Endodermal cell (in vitro differentiated cells): ENCODE measurements around the gene CAMKMT. TPM values are rescaled to one million over a fixed set of nuclear protein-coding genes. Genes with fewer than 3 reads are reported as not detected.

Experiments
- DNase-seq: peaks from one replicate; pipeline ENCODE4 v3.0.0-alpha.2; 2017
- H3K27ac ChIP-seq: 2 replicates; pipeline ENCODE4 v1.5.1; 2013; ENCODE audit warnings: mild to moderate bottlenecking, low read depth, low read length, moderate library complexity
- H3K27me3 ChIP-seq: 2 replicates; pipeline ENCODE4 v1.6.1; 2013; ENCODE audit warnings: mild to moderate bottlenecking, low read length, moderate library complexity; ENCODE audit not compliant: insufficient read depth, control insufficient read depth, poor library complexity, severe bottlenecking
- H3K36me3 ChIP-seq: 2 replicates; pipeline ENCODE4 v1.7.0; 2013; ENCODE audit warnings: mild to moderate bottlenecking, low read length, moderate library complexity; ENCODE audit not compliant: control insufficient read depth, insufficient read depth
- H3K4me1 ChIP-seq: one replicate; pipeline ENCODE4 v1.7.0; 2013; ENCODE audit warnings: low read length; ENCODE audit not compliant: control insufficient read depth, insufficient read depth
- H3K4me3 ChIP-seq: 2 replicates; pipeline ENCODE4 v1.5.1; 2013; ENCODE audit warnings: mild to moderate bottlenecking, low read length, moderate library complexity
- H3K9ac ChIP-seq: 2 replicates; pipeline ENCODE4 v1.6.1; 2013; ENCODE audit warnings: mild to moderate bottlenecking, low read length, moderate library complexity; ENCODE audit not compliant: poor library complexity, severe bottlenecking; ENCODE audit errors: extremely low read depth
- H3K9me3 ChIP-seq: 2 replicates; pipeline ENCODE4 v1.6.1; 2013; ENCODE audit warnings: mild to moderate bottlenecking, low read length, moderate library complexity; ENCODE audit not compliant: control insufficient read depth
- H3K27ac Mint-ChIP-seq: 2 replicates; pipeline ENCODE4 v1.8.0; 2020; ENCODE audit warnings: mixed read lengths
- H3K27me3 Mint-ChIP-seq: 2 replicates; pipeline ENCODE4 v1.8.0; 2021; ENCODE audit warnings: mild to moderate bottlenecking, mixed read lengths; ENCODE audit not compliant: insufficient read depth
- H3K36me3 Mint-ChIP-seq: 2 replicates; pipeline ENCODE4 v1.8.0; 2020; ENCODE audit warnings: low read depth, mixed read lengths
- H3K4me1 Mint-ChIP-seq: 2 replicates; pipeline ENCODE4 v1.8.0; 2020; ENCODE audit warnings: mixed read lengths
- H3K4me3 Mint-ChIP-seq: 2 replicates; pipeline ENCODE4 v1.8.0; 2020; ENCODE audit warnings: mild to moderate bottlenecking, moderate library complexity, mixed read lengths
- H3K9me3 Mint-ChIP-seq: 2 replicates; pipeline ENCODE4 v1.8.0; 2020; ENCODE audit warnings: mild to moderate bottlenecking, mixed read lengths
- WGBS, 2 experiments: methylation state at CpG; one replicate each; pipeline versions ENCODE4 v1.1.5 to v1.1.7; 2013; ENCODE audit warnings: missing lambda C conversion rate in 2 of 2, mixed read lengths in 1 of 2; ENCODE audit not compliant: insufficient coverage in 1 of 2, insufficient read length in 1 of 2; 5-methylcytosine and 5-hydroxymethylcytosine counted together
- total RNA-seq, 2 donors: library from RNA; stranded (reverse); fragmentation: NEBNext Ultra II Directional in 1 of 2; extraction: Animal tissue kit (Norgen Biotek cat#: 25700) in 1 of 2; gene quantifications; 2 replicates in 1 of 2; 3 replicates in 1 of 2; pipeline ENCODE4 v1.2.1, GENCODE V29; 2021
- TF ChIP-seq, protein P1 (sequence below): fragments of 200-600 bp; sonication (generic); conservative IDR thresholded peaks from 2 replicates; pipeline ENCODE4 v1.5.0; 2021; ENCODE audit warnings: antibody characterized with exemption, mild to moderate bottlenecking

Gene CAMKMT
- total RNA-seq, 2 donors from 2014 or later: 31.4 to 57.5 TPM

DNA sequence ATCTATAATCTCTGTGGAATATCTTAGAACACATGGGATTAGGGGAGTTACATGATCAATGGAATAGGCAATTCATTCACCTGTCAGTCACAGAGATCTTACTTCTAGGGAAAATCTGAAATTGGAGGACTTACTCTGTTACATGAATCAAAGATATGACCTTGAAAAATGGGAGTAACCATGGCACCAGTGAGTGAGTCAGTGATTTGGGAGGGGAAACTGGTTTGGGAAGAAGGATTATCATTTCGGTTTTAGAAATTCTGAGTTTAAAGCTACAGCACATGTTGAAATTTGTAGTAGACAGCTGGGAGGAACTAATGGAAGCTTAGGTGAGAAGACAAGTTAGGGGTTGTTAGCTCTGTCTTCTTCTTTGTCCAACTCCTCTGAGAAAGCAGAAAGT, 153.7 kb downstream of the CAMKMT start:
- H3K4me3 ChIP-seq: no peak overlapping the region
- no peaks in the 10 kb centered on the region for H3K27me3 Mint-ChIP-seq
- TF ChIP-seq, protein P1, sequence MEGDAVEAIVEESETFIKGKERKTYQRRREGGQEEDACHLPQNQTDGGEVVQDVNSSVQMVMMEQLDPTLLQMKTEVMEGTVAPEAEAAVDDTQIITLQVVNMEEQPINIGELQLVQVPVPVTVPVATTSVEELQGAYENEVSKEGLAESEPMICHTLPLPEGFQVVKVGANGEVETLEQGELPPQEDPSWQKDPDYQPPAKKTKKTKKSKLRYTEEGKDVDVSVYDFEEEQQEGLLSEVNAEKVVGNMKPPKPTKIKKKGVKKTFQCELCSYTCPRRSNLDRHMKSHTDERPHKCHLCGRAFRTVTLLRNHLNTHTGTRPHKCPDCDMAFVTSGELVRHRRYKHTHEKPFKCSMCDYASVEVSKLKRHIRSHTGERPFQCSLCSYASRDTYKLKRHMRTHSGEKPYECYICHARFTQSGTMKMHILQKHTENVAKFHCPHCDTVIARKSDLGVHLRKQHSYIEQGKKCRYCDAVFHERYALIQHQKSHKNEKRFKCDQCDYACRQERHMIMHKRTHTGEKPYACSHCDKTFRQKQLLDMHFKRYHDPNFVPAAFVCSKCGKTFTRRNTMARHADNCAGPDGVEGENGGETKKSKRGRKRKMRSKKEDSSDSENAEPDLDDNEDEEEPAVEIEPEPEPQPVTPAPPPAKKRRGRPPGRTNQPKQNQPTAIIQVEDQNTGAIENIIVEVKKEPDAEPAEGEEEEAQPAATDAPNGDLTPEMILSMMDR: no peak
- H3K4me1 ChIP-seq: no peaks in the 10 kb centered on the region
- peaks cover 6% of the 10 kb centered on the region for H3K9me3 Mint-ChIP-seq
- no peaks in the 10 kb centered on the region for H3K4me1 Mint-ChIP-seq
- no peak overlapping the region for H3K27ac Mint-ChIP-seq
- no peak overlapping the region for H3K4me3 Mint-ChIP-seq
- peaks cover 3% of the 10 kb centered on the region for H3K9me3 ChIP-seq
- 83% methylated on average over 1 of the region's 1 CpG; no CpG with 5 or more reads in 1 of the 2 experiments for WGBS, 2 experiments
- H3K27ac ChIP-seq: no peak overlapping the region
- H3K27me3 ChIP-seq: no peaks in the 10 kb centered on the region
- no peak for DNase-seq
- no peaks in the 10 kb centered on the region for H3K36me3 ChIP-seq
- H3K9ac ChIP-seq: no peak overlapping the region
- peaks cover 2% of the 10 kb centered on the region for H3K36me3 Mint-ChIP-seq

DNA sequence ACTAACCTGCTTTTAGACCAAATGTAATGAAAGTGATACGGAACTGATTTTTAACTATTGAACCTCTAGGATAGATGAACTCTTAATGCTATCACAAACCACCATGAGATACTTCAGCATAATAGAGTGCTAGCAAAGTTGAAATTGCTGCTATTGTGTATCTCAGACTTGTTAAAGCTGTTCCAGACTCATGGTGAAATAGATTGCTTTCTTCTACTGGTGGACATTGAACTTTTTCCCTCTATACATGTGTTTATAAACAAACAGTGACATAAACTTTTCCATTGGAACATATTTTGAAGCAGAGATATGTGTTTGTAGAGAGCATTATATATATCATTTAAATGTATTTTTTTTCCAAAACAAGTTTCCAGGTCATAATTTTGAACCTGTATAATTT, 157.3 kb downstream of the CAMKMT start:
- Histone ChIP-seq H3K27me3 (no peaks in the 10 kb centered on the region), H3K9ac (no peak overlapping the region), H3K9me3 (peaks cover 31% of the 10 kb centered on the region), H3K27ac (no peak overlapping the region), H3K4me1 (no peaks in the 10 kb centered on the region), H3K4me3 (no peak overlapping the region), H3K36me3 (no peaks in the 10 kb centered on the region)
- no peak overlapping the region for H3K27ac Mint-ChIP-seq
- no peak for DNase-seq
- H3K9me3 Mint-ChIP-seq: peaks cover 29% of the 10 kb centered on the region
- WGBS, 2 experiments: 100% methylated on average over 1 of the region's 1 CpG; no CpG with 5 or more reads in 1 of the 2 experiments
- no peaks in the 10 kb centered on the region for H3K4me1 Mint-ChIP-seq
- peaks cover 14% of the 10 kb centered on the region for H3K36me3 Mint-ChIP-seq
- no peaks in the 10 kb centered on the region for H3K27me3 Mint-ChIP-seq
- H3K4me3 Mint-ChIP-seq: no peak overlapping the region
- TF ChIP-seq, protein P1: no peak

DNA sequence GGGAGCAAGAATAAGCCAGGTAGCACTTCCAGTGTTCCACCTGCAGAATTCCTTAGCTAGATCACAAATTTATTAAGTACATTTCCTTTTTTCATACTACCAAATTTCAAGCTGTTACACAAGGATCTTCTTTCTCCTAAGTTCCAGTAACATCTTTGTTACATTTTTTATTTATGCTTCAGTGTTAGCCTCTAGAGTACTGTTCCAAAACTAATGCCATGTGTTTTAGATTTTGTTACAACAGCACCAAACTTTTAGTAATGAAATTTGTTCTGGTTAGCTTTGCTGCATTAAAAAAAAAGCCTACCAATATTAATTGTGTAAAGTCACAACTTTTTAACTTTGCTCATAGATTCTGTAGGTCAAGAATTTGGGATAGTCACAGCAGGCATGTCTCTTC, 161.1 kb downstream of the CAMKMT start:
- no peak overlapping the region for H3K4me3 Mint-ChIP-seq
- Histone ChIP-seq H3K4me1 (no peaks in the 10 kb centered on the region), H3K9ac (no peak overlapping the region), H3K9me3 (peaks cover 31% of the 10 kb centered on the region), H3K4me3 (no peak overlapping the region), H3K27me3 (no peaks in the 10 kb centered on the region), H3K36me3 (no peaks in the 10 kb centered on the region), H3K27ac (no peak overlapping the region)
- H3K36me3 Mint-ChIP-seq: peaks cover 14% of the 10 kb centered on the region
- TF ChIP-seq, protein P1: no peak
- H3K27me3 Mint-ChIP-seq: no peaks in the 10 kb centered on the region
- peaks cover 29% of the 10 kb centered on the region for H3K9me3 Mint-ChIP-seq
- no peak overlapping the region for H3K27ac Mint-ChIP-seq
- DNase-seq: no peak
- H3K4me1 Mint-ChIP-seq: no peaks in the 10 kb centered on the region
